ENCODE data around the gene TIMP2.

The TIMP2 gene

GRCh38 chr17:78933025-78933958 lies 8.1 kb upstream of the TIMP2 start:
- H3K36me3 ChIP-seq: no peaks in the 10 kb centered on the region
- TF ChIP-seq Cebpa-rat (IDR thresholded peaks at IDR 0.05): 0 out of 22 replicates have a peak, but pooled peaks of 1 of the 11 experiments have one; percentile 48
- no peaks in the 10 kb centered on the region for H3K9me3 ChIP-seq (replicated peaks in 1 of 11)
- H4K20me1 ChIP-seq: no peaks in the 10 kb centered on the region
- no peaks in the 10 kb centered on the region for H3K27me3 ChIP-seq
- H3K4me2 ChIP-seq: peak overlapping the region; percentile 81 to 99 (median 92)
- peaks cover 28 to 46% (median 37%) of the 10 kb centered on the region in 10 experiments for H3K4me1 ChIP-seq
- H3K9ac ChIP-seq: peak overlapping the region in 10 of 11 experiments; percentile 57 to 75 (median 69); a peak in 19 of 22 replicates
- H3K27ac ChIP-seq: peak overlapping the region; percentile 22 to 86 (median 81); a peak in 21 of 22 replicates
- H3K4me3 ChIP-seq: peak overlapping the region in 9 of 10 experiments; percentile 14 to 59 (median 33); a peak in 14 of 20 replicates

GRCh38 chr17:78929908-78930775 lies 5.0 kb upstream of the TIMP2 start:
- Histone ChIP-seq H3K36me3 (no peaks in the 10 kb centered on the region), H3K9ac (no peak overlapping the region), H3K4me2 (peak overlapping the region in 3 of 11 experiments; percentile 0 to 24 (median 23); a peak in 4 of 22 replicates), H4K20me1 (no peaks in the 10 kb centered on the region), H3K27me3 (no peaks in the 10 kb centered on the region), H3K27ac (peak overlapping the region in 1 of 11 experiments; percentile 28; a peak in 1 of 22 replicates), H3K4me3 (no peak overlapping the region), H3K9me3 (replicated peaks in 1 of 11) (no peaks in the 10 kb centered on the region), H3K4me1 (peaks cover 35 to 47% (median 40%) of the 10 kb centered on the region in 10 experiments)
- TF ChIP-seq Cebpa-rat (IDR thresholded peaks at IDR 0.05): no peak

- peak overlapping the region; percentile 76 to 94 (median 90) for H3K4me2 ChIP-seq
- no peaks in the 10 kb centered on the region for H3K9me3 ChIP-seq (replicated peaks in 1 of 11)
- H4K20me1 ChIP-seq: peaks cover 3 to 33% (median 32%) of the 10 kb centered on the region in 11 experiments; a peak in 16 of 22 replicates
- H3K36me3 ChIP-seq: peaks cover 0 to 18% (median 11%) of the 10 kb centered on the region in 11 experiments; a peak in 12 of 22 replicates
- H3K27ac ChIP-seq: peak overlapping the region; percentile 58 to 93 (median 86); a peak in 21 of 22 replicates
- H3K4me1 ChIP-seq: peaks cover 29 to 51% (median 41%) of the 10 kb centered on the region in 10 experiments
- peak overlapping the region; percentile 50 to 91 (median 64) for H3K4me3 ChIP-seq
- TF ChIP-seq Cebpa-rat (IDR thresholded peaks at IDR 0.05): no peak
- H3K27me3 ChIP-seq: no peaks in the 10 kb centered on the region
- H3K9ac ChIP-seq: peak overlapping the region; percentile 75 to 85 (median 84)
Observed at GRCh38 chr17:78925662-78926555, 722 bp upstream of the TIMP2 start.

GRCh38 chr17:78924481-78925151 lies 571 bp downstream of the TIMP2 start:
- Histone ChIP-seq H3K27ac (peak overlapping the region; percentile 48 to 99 (median 74); a peak in 21 of 22 replicates), H3K9ac (peak overlapping the region; percentile 80 to 90 (median 84)), H3K4me2 (peak overlapping the region; percentile 92 to 100 (median 99)), H3K4me1 (peaks cover 42 to 55% (median 54%) of the 10 kb centered on the region in 10 experiments), H3K4me3 (peak overlapping the region; percentile 68 to 91 (median 76)), H3K27me3 (no peaks in the 10 kb centered on the region), H3K36me3 (peaks cover 0 to 30% (median 15%) of the 10 kb centered on the region in 11 experiments; a peak in 12 of 22 replicates), H4K20me1 (peaks cover 3 to 46% (median 43%) of the 10 kb centered on the region in 11 experiments; a peak in 17 of 22 replicates), H3K9me3 (replicated peaks in 1 of 11) (no peaks in the 10 kb centered on the region)
- TF ChIP-seq Cebpa-rat (IDR thresholded peaks at IDR 0.05): no peak

- Histone ChIP-seq H3K27me3 (no peaks in the 10 kb centered on the region), H4K20me1 (peaks cover 3 to 53% (median 43%) of the 10 kb centered on the region in 11 experiments; a peak in 17 of 22 replicates), H3K9ac (peak overlapping the region; percentile 80 to 90 (median 84)), H3K4me1 (peaks cover 49 to 62% (median 60%) of the 10 kb centered on the region in 10 experiments), H3K27ac (peak overlapping the region; percentile 48 to 99 (median 74); a peak in 21 of 22 replicates), H3K4me2 (peak overlapping the region; percentile 92 to 100 (median 99)), H3K36me3 (peaks cover 0 to 30% (median 15%) of the 10 kb centered on the region in 11 experiments; a peak in 12 of 22 replicates), H3K4me3 (peak overlapping the region; percentile 68 to 91 (median 76)), H3K9me3 (replicated peaks in 1 of 11) (no peaks in the 10 kb centered on the region)
- no peak for TF ChIP-seq Cebpa-rat (IDR thresholded peaks at IDR 0.05)
Observed at GRCh38 chr17:78923660-78924453, 1.3 kb downstream of the TIMP2 start.

- Histone ChIP-seq H3K4me2 (peak overlapping the region; percentile 92 to 100 (median 99)), H4K20me1 (peaks cover 3 to 62% (median 43%) of the 10 kb centered on the region in 11 experiments; a peak in 17 of 22 replicates), H3K4me1 (peaks cover 58 to 71% (median 69%) of the 10 kb centered on the region in 10 experiments), H3K36me3 (peaks cover 0 to 30% (median 15%) of the 10 kb centered on the region in 11 experiments; a peak in 12 of 22 replicates), H3K27me3 (no peaks in the 10 kb centered on the region), H3K9me3 (replicated peaks in 1 of 11) (no peaks in the 10 kb centered on the region), H3K9ac (peak overlapping the region; percentile 80 to 90 (median 84); a peak in 20 of 22 replicates), H3K27ac (peak overlapping the region in 10 of 11 experiments; percentile 30 to 99 (median 76); a peak in 17 of 22 replicates), H3K4me3 (peak overlapping the region; percentile 68 to 91 (median 76); a peak in 19 of 20 replicates)
- no peak for TF ChIP-seq Cebpa-rat (IDR thresholded peaks at IDR 0.05)
Observed at GRCh38 chr17:78922816-78923498, 2.2 kb downstream of the TIMP2 start.

Measured in BLaER1 treated with 17β-estradiol and CSF1 and Interleukin-3, amounts not matched to agents 10 nM and 100 nM (cell line).